GM12891 (cell line): Measurements from ENCODE around the gene CEACAM21.

Experiments
- DNase-seq: peaks from one replicate; pipeline ENCODE4 v3.0.0; 2011; ENCODE audit warnings: low spot score; ENCODE audit not compliant: insufficient read length
- FAIRE-seq: peaks from 2 replicates; lab custom pipeline; 2011; peaks lifted over from hg19 to GRCh38; lab: Jason Lieb, UNC
- PAX5 ChIP-seq: IDR thresholded peaks from 2 replicates; pipeline ENCODE4 v1.6.1; 2011; ENCODE audit warnings: low read length, moderate library complexity, mild to moderate bottlenecking; ENCODE audit not compliant: insufficient read depth, severe bottlenecking
- POLR2A ChIP-seq: IDR thresholded peaks from 2 replicates; pipeline ENCODE4 v1.6.1; 2011; ENCODE audit warnings: low read depth, low read length, control low read depth
- POLR2AphosphoS5 ChIP-seq: IDR thresholded peaks from 2 replicates; pipeline ENCODE4 v1.6.1; 2011; ENCODE audit warnings: low read depth, low read length, control low read depth
- POU2F2 ChIP-seq: IDR thresholded peaks from 2 replicates; pipeline ENCODE4 v1.6.1; 2011; ENCODE audit warnings: low read depth, mild to moderate bottlenecking, control low read depth, low read length, moderate library complexity
- SPI1 ChIP-seq: IDR thresholded peaks from 2 replicates; pipeline ENCODE4 v1.6.1; 2011; ENCODE audit warnings: low read depth, low read length, control low read depth
- TAF1 ChIP-seq: IDR thresholded peaks from 2 replicates; pipeline ENCODE4 v1.6.1; 2011; ENCODE audit warnings: low read depth, low read length, control low read depth

CEACAM21 gene

GRCh38 chr19:41535029-41535622, 40.8 kb upstream of the CEACAM21 start:
- peak; percentile 75 for TF ChIP-seq SPI1
- no peak for TF ChIP-seq TAF1
- TF ChIP-seq PAX5: no peak
- TF ChIP-seq POLR2AphosphoS5: no peak
- TF ChIP-seq POLR2A: peak; percentile 37; the same call in 1 of the 2 replicates
- peak; percentile 69; the same call in 1 of the 2 replicates for TF ChIP-seq POU2F2
- DNase-seq (no peak), FAIRE-seq (peak; percentile 94)

GRCh38 chr19:41537789-41538188, 38.2 kb upstream of the CEACAM21 start:
- DNase-seq (no peak), FAIRE-seq (peak; percentile 71)
- TF ChIP-seq POLR2A (no peak), TAF1 (no peak), PAX5 (no peak), POU2F2 (no peak), SPI1 (no peak), POLR2AphosphoS5 (no peak)

GRCh38 chr19:41540041-41540695, 35.8 kb upstream of the CEACAM21 start:
- no peak for DNase-seq
- TF ChIP-seq POLR2AphosphoS5 (no peak), PAX5 (no peak), TAF1 (no peak), POLR2A (no peak), SPI1 (no peak), POU2F2 (no peak)

GRCh38 chr19:41541990-41542584, 33.9 kb upstream of the CEACAM21 start:
- TF ChIP-seq PAX5 (no peak), SPI1 (no peak), POLR2A (no peak), POU2F2 (no peak), POLR2AphosphoS5 (no peak), TAF1 (no peak)
- FAIRE-seq: no peak
- no peak for DNase-seq

More at GRCh38 chr19:41540041-41540695, 35.8 kb upstream of the CEACAM21 start:
- FAIRE-seq: peak; percentile 77

GRCh38 chr19:41542622-41543021, 33.3 kb upstream of the CEACAM21 start:
- FAIRE-seq (no peak), DNase-seq (no peak)
- TF ChIP-seq POU2F2 (no peak), SPI1 (no peak), PAX5 (no peak), POLR2AphosphoS5 (no peak), TAF1 (no peak), POLR2A (no peak)

GRCh38 chr19:41543582-41543981, 32.4 kb upstream of the CEACAM21 start:
- DNase-seq: no peak
- no peak for FAIRE-seq

GRCh38 chr19:41545547-41545946, 30.4 kb upstream of the CEACAM21 start:
- DNase-seq (no peak), FAIRE-seq (no peak)
- TF ChIP-seq POU2F2 (no peak), SPI1 (peak; percentile 37; the same call in 1 of the 2 replicates), POLR2A (peak; percentile 55; the same call in 1 of the 2 replicates), PAX5 (no peak), POLR2AphosphoS5 (no peak), TAF1 (no peak)

More at GRCh38 chr19:41543582-41543981, 32.4 kb upstream of the CEACAM21 start:
- TF ChIP-seq POU2F2 (no peak), PAX5 (no peak), POLR2A (no peak), TAF1 (no peak), SPI1 (no peak)

GRCh38 chr19:41546386-41546789, 29.6 kb upstream of the CEACAM21 start:
- FAIRE-seq (peak; percentile 90), DNase-seq (no peak)
- TF ChIP-seq POU2F2 (no peak), SPI1 (peak; percentile 93)

GRCh38 chr19:41546961-41547360, 29.0 kb upstream of the CEACAM21 start:
- FAIRE-seq: no peak
- no peak for DNase-seq
- TF ChIP-seq SPI1 (no peak), POLR2A (no peak), POU2F2 (no peak), POLR2AphosphoS5 (no peak), PAX5 (no peak), TAF1 (no peak)
